Activated CD8-positive, alpha-beta T cell treated with anti-CD3 and anti-CD28 coated beads for 36 hours (primary cell): ENCODE results near the gene FBXL19. TPM values are rescaled to one million over a fixed set of nuclear protein-coding genes. Genes with fewer than 3 reads are reported as not detected.
A peak's percentile ranks its signal among the peaks of the same experiment; 100 is the strongest.
"Not testable (repeated sequence)": the region's sequence is repeated elsewhere in the genome, so short reads cannot be mapped to it uniquely, and the experiment has no call there.

Source experiments
- ATAC-seq: fragments of 200-7000 bp; cut with Tn5 transposase; one replicate; pipeline ENCODE4 v1.10.0; 2021; ENCODE audit warnings: mild to moderate bottlenecking, moderate library complexity
- CTCF ChIA-PET: fragments of 350-600 bp; sonication (Branson Sonifier 250); formaldehyde crosslinking; loops from one replicate; lab custom pipeline; 2021; ENCODE audit warnings: antibody characterized with exemption; lab: Charles Lee
- POLR2A ChIA-PET: fragments of 350-600 bp; sonication (Branson Sonifier 250); formaldehyde crosslinking; loops from one replicate; lab custom pipeline; 2021; ENCODE audit warnings: antibody characterized with exemption; lab: Charles Lee
- DNase-seq: peaks from one replicate; pipeline ENCODE4 v3.0.0-alpha.2; 2020
- H3K27ac Mint-ChIP-seq: one replicate; pipeline ENCODE4 v1.8.0; 2021; ENCODE audit warnings: mild to moderate bottlenecking, mixed read lengths
- H3K27me3 Mint-ChIP-seq: one replicate; pipeline ENCODE4 v1.8.0; 2021; ENCODE audit warnings: mixed read lengths
- H3K36me3 Mint-ChIP-seq: one replicate; pipeline ENCODE4 v1.8.0; 2021; ENCODE audit warnings: low read depth, mixed read lengths
- H3K4me1 Mint-ChIP-seq: one replicate; pipeline ENCODE4 v1.8.0; 2021; ENCODE audit warnings: low read depth, mixed read lengths
- H3K4me3 Mint-ChIP-seq: one replicate; pipeline ENCODE4 v1.8.0; 2021; ENCODE audit warnings: mild to moderate bottlenecking, moderate library complexity, mixed read lengths
- H3K9me3 Mint-ChIP-seq: one replicate; pipeline ENCODE4 v1.8.0; 2021; ENCODE audit warnings: mixed read lengths
- CTCF ChIP-seq: fragments of 200-600 bp; IDR thresholded peaks from one replicate; pipeline ENCODE4 v1.8.0; 2022; ENCODE audit warnings: antibody characterized with exemption, mild to moderate bottlenecking
- intact Hi-C: fragments of 100-400 bp; cut with micrococcal nuclease; formaldehyde crosslinking; loops from one replicate; pipeline ENCODE4 v1.10.0; 2022
- total RNA-seq, 2 experiments: library from RNA; stranded (reverse); gene quantifications; one replicate each; pipeline ENCODE4 v1.2.3, GENCODE V29; 2021

The FBXL19 gene
- total RNA-seq, 2 experiments from 2014 or later = 21.1 to 22.0 TPM

DNA sequence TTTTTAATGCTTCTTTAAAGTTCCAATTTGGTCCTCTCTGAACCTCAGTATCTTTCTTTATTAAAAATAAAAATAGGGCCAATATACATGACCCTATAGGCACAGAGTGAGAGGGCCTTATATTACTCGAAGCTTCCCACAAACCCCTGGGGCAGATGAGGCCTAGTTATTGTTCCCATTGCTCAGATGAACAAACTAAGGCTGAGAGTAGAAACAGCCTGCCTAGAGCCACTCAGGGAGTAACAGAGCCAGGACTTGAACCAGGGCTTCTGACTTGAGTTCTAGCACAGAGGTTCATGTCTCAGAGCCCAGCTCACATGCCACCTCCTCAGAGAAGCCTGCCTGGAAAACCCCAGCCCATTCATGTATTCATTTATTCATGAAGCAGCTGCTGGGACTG is 37.2 kb upstream of the FBXL19 start:
- TF ChIP-seq CTCF = no peak
- peak overlapping the region; percentile 4 for H3K27ac Mint-ChIP-seq
- POLR2A ChIA-PET = interaction anchor here (1.3 to 2.5 kb wide), 2 partner anchors 10 to 12 kb away, joined by 3 to 11 read pairs; no protein-coding TSS in a partner anchor
- CTCF ChIA-PET = interaction anchor here (0.9 kb wide), 1 partner anchor 9 kb away, joined by 3 read pairs; no protein-coding TSS in a partner anchor
- H3K36me3 Mint-ChIP-seq = peaks cover 39% of the 10 kb centered on the region
- no peaks in the 10 kb centered on the region for H3K9me3 Mint-ChIP-seq
- intact Hi-C loops = no loop called here
- no peaks in the 10 kb centered on the region for H3K27me3 Mint-ChIP-seq
- no peak overlapping the region for H3K4me3 Mint-ChIP-seq
- ATAC-seq (no peak), DNase-seq (no peak)
- peaks cover 30% of the 10 kb centered on the region for H3K4me1 Mint-ChIP-seq

GRCh38 chr16:30887927-30888326 is 35.4 kb upstream of the FBXL19 start:
- DNase-seq = no peak
- POLR2A ChIA-PET = interaction anchor here (0.8 to 1.8 kb wide), 2 partner anchors 12 to 14 kb away, joined by 3 to 5 read pairs; no protein-coding TSS in a partner anchor
- ATAC-seq = no peak
- Mint-ChIP-seq H3K4me1 (peaks cover 25% of the 10 kb centered on the region), H3K27me3 (no peaks in the 10 kb centered on the region), H3K36me3 (peaks cover 34% of the 10 kb centered on the region), H3K27ac (no peak overlapping the region), H3K9me3 (no peaks in the 10 kb centered on the region), H3K4me3 (no peak overlapping the region)
- CTCF ChIA-PET = interaction anchor here (3.4 kb wide), 1 partner anchor 14 kb away, joined by 9 read pairs; no protein-coding TSS in a partner anchor
- no peak for TF ChIP-seq CTCF
- intact Hi-C loops = loop anchor here (2.0 kb wide), 1 partner anchor 13 kb away; no protein-coding TSS in a partner anchor

GRCh38 chr16:30888856-30889499 is 34.4 kb upstream of the FBXL19 start:
- Mint-ChIP-seq H3K4me1 (peaks cover 26% of the 10 kb centered on the region), H3K4me3 (no peak overlapping the region), H3K36me3 (peaks cover 31% of the 10 kb centered on the region), H3K9me3 (no peaks in the 10 kb centered on the region), H3K27ac (no peak overlapping the region), H3K27me3 (no peaks in the 10 kb centered on the region)
- CTCF ChIA-PET = interaction anchor here (1.8 to 3.4 kb wide), 2 partner anchors 13 to 44 kb away, joined by 5 to 9 read pairs; no protein-coding TSS in a partner anchor
- DNase-seq (no peak), ATAC-seq (no peak)
- POLR2A ChIA-PET = interaction anchor here (1.3 to 1.8 kb wide), 2 partner anchors 13 to 14 kb away, joined by 4 to 5 read pairs; no protein-coding TSS in a partner anchor
- no peak for TF ChIP-seq CTCF
- intact Hi-C loops = loop anchor here (2.0 kb wide), 1 partner anchor 14 kb away; no protein-coding TSS in a partner anchor

DNA sequence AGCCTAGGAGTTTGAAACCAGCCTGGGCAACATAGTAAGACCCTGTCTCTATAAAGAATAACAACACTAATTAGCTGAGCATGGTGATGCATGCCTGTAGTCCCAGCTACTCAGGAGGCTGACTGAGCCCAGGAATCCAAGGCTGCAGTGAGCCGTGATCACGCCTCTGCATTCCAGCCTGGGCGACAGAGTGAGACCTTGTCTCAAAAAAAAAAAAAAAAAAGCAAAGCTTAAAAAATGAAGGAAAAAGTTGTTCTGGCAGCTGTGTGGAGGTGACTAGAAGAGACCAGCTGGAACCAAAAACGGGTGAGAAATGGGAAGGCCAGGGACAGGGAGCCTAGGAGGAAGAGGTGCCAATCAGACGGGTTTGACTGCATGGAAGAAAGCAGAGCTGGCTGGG is 33.7 kb upstream of the FBXL19 start:
- H3K9me3 Mint-ChIP-seq = no peaks in the 10 kb centered on the region
- peaks cover 31% of the 10 kb centered on the region for H3K4me1 Mint-ChIP-seq
- DNase-seq = no peak
- ChIA-PET POLR2A (interaction anchor here (0.8 to 1.8 kb wide), 3 partner anchors 13 to 44 kb away, joined by 3 to 5 read pairs (median 4); no protein-coding TSS in a partner anchor), CTCF (interaction anchor here (1.8 to 3.4 kb wide), 2 partner anchors 12 to 45 kb away, joined by 5 to 9 read pairs; no protein-coding TSS in a partner anchor)
- no peaks in the 10 kb centered on the region for H3K27me3 Mint-ChIP-seq
- ATAC-seq = no peak
- no peak overlapping the region for H3K4me3 Mint-ChIP-seq
- TF ChIP-seq CTCF = no peak
- intact Hi-C loops = loop anchor here (2.0 to 10.0 kb wide), 2 partner anchors 15 to 235 kb away; partner anchors contain the start of genes FBRS and PRR14
- peaks cover 26% of the 10 kb centered on the region for H3K36me3 Mint-ChIP-seq
- no peak overlapping the region for H3K27ac Mint-ChIP-seq

- H3K9me3 Mint-ChIP-seq, H3K4me3 Mint-ChIP-seq, H3K27me3 Mint-ChIP-seq, H3K27ac Mint-ChIP-seq, ATAC-seq, DNase-seq: not testable (repeated sequence)
- intact Hi-C loops = loop anchor here (10.0 kb wide), 1 partner anchor 236 kb away; the partner anchor contains the start of genes FBRS and PRR14
- ChIA-PET POLR2A (interaction anchor here (1.0 to 8.1 kb wide), 4 partner anchors 11 to 47 kb away, joined by 3 to 64 read pairs (median 4); no protein-coding TSS in a partner anchor), CTCF (interaction anchor here (1.0 to 3.4 kb wide), 4 partner anchors 11 to 85 kb away, joined by 4 to 17 read pairs (median 7); no protein-coding TSS in a partner anchor)
- peaks cover 33% of the 10 kb centered on the region for H3K4me1 Mint-ChIP-seq
- peaks cover 20% of the 10 kb centered on the region for H3K36me3 Mint-ChIP-seq
Observed at GRCh38 chr16:30891043-30891823, 32.1 kb upstream of the FBXL19 start.
